Measurements from ENCODE around the gene TMEM26. TPM values are rescaled to one million over a fixed set of nuclear protein-coding genes. Genes with fewer than 3 reads are reported as not detected.

TMEM26 gene
- total and polyA plus RNA-seq, 9 of the 15 experiments (the other 6 are each of a cell fraction or from before 2014, with no cell fraction given), result not detected

DNA sequence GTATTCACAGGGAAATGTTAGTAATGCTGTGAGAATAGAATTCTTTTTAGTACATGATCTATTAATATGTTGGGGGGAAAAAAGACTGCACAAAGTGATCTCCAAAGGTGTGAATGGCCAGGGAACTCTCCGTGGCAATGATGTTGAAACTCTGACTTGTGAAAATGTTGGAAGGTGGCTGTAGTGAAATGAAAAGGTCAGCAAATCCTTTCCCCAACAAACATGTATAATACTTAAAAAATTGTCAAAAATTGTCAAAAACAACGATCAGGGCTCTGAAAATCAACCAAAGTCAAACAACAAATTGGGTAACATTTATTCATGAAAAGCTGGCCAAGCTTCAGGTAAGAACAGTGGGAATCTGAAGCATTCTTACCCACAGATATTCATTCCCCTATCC lies 35.5 kb downstream of the TMEM26 start (continued):
- TF ChIP-seq, protein P1, sequence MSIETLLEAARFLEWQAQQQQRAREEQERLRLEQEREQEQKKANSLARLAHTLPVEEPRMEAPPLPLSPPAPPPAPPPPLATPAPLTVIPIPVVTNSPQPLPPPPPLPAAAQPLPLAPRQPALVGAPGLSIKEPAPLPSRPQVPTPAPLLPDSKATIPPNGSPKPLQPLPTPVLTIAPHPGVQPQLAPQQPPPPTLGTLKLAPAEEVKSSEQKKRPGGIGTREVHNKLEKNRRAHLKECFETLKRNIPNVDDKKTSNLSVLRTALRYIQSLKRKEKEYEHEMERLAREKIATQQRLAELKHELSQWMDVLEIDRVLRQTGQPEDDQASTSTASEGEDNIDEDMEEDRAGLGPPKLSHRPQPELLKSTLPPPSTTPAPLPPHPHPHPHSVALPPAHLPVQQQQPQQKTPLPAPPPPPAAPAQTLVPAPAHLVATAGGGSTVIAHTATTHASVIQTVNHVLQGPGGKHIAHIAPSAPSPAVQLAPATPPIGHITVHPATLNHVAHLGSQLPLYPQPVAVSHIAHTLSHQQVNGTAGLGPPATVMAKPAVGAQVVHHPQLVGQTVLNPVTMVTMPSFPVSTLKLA (conservative IDR thresholded peaks at IDR 0.05), result no peak
- TF ChIP-seq ZNF384 (IDR thresholded peaks at IDR 0.05; ENCODE audit: low read depth, low read length), result no peak

DNA sequence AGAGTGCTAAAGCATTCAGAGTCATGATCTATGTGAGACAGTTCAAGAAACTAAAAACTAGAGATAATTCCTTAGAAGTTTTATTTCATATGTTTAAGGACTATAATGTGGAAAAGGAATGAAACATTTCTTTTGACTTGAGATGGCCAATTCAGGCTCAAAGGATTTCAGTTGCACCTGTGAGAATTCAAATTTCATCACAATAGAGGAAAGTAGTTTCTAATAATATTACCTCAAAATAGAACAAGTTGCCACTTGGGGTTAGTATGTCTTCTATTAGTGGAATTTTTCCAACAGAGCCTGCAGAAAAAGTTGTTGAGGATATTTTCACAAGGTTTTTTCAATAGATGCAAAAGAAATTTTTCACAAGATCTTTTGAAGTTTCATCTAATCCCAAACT lies 37.4 kb downstream of the TMEM26 start:
- no peak for ATAC-seq
- Histone ChIP-seq H3K9me3 (replicated peaks; ENCODE audit: control insufficient read depth, insufficient read depth, low read depth, low read length) (no peaks in the 10 kb centered on the region), H3K4me2 (ENCODE audit: insufficient read depth, low read length) (no peak overlapping the region), H3K4me3 (no peak overlapping the region), H3K9me1 (ENCODE audit: control insufficient read depth, insufficient read depth, low read length) (no peaks in the 10 kb centered on the region), H3K79me2 (ENCODE audit: control insufficient read depth, insufficient read depth, low read length) (no peaks in the 10 kb centered on the region), H3K36me3 (ENCODE audit: control insufficient read depth, insufficient read depth, low read length) (no peaks in the 10 kb centered on the region), H3K4me1 (replicated peaks in 1 of 2; ENCODE audit: control insufficient read depth in 2 of 2, insufficient read depth in 2 of 2, low read length in 2 of 2) (no peaks in the 10 kb centered on the region), H4K20me1 (replicated peaks; ENCODE audit: control insufficient read depth, insufficient read depth, low read length) (no peaks in the 10 kb centered on the region), H3K27me3 (ENCODE audit: control insufficient read depth in 2 of 2, insufficient read depth in 2 of 2, low read length in 2 of 2) (no peaks in the 10 kb centered on the region), H3K9ac (ENCODE audit: insufficient read depth in 1 of 2, low read depth in 2 of 2, low read length in 2 of 2) (no peak overlapping the region), H3K27ac (ENCODE audit: extremely low read depth, low read depth, low read length) (no peak overlapping the region), H2AFZ (ENCODE audit: low read depth, low read length) (no peak overlapping the region)
- POLR2A ChIA-PET, result interaction anchor here (0.6 kb wide), 1 partner anchor 197 kb away, joined by 4 read pairs; no protein-coding TSS in a partner anchor
- no TSS peak for BruUV-seq (replicated peaks)
- in situ Hi-C loops (cut with MboI) (no loop called here), intact Hi-C loops (cut with micrococcal nuclease) (no loop called here)
- CTCF ChIA-PET (ENCODE audit: low intra/inter-chr PET ratio), result no interaction called here
- DNase-seq (ENCODE audit: extremely low read depth in 1 of 4, low spot score in 3 of 4), result no peak
- FAIRE-seq, result no peak
- TF ChIP-seq, protein P2, sequence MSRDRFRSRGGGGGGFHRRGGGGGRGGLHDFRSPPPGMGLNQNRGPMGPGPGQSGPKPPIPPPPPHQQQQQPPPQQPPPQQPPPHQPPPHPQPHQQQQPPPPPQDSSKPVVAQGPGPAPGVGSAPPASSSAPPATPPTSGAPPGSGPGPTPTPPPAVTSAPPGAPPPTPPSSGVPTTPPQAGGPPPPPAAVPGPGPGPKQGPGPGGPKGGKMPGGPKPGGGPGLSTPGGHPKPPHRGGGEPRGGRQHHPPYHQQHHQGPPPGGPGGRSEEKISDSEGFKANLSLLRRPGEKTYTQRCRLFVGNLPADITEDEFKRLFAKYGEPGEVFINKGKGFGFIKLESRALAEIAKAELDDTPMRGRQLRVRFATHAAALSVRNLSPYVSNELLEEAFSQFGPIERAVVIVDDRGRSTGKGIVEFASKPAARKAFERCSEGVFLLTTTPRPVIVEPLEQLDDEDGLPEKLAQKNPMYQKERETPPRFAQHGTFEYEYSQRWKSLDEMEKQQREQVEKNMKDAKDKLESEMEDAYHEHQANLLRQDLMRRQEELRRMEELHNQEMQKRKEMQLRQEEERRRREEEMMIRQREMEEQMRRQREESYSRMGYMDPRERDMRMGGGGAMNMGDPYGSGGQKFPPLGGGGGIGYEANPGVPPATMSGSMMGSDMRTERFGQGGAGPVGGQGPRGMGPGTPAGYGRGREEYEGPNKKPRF (IDR thresholded peaks at IDR 0.05; ENCODE audit: low read depth, low read length), result no peak
- no peak for TF ChIP-seq HOXB6 (CRISPR knock-in tag; IDR thresholded peaks at IDR 0.05; ENCODE audit: borderline replicate concordance)
- TF ChIP-seq ZNF324 (CRISPR knock-in tag; IDR thresholded peaks at IDR 0.05), result no peak
- no peak for TF ChIP-seq SIRT6 (IDR thresholded peaks at IDR 0.05; ENCODE audit: low read depth, low read length)
- no peak for TF ChIP-seq ZFP36 (IDR thresholded peaks at IDR 0.05; ENCODE audit: low read depth, low read length, partially characterized antibody)
- TF ChIP-seq ZNF717 (CRISPR knock-in tag; IDR thresholded peaks at IDR 0.05), result no peak
- TF ChIP-seq ZNF445 (CRISPR knock-in tag; IDR thresholded peaks at IDR 0.05; ENCODE audit: low read depth), result no peak
- TF ChIP-seq ZNF644 (tag; IDR thresholded peaks at IDR 0.05; ENCODE audit: low read depth), result no peak
- TF ChIP-seq ZKSCAN8 (CRISPR knock-in tag; IDR thresholded peaks at IDR 0.05), result no peak
- TF ChIP-seq, protein P3, sequence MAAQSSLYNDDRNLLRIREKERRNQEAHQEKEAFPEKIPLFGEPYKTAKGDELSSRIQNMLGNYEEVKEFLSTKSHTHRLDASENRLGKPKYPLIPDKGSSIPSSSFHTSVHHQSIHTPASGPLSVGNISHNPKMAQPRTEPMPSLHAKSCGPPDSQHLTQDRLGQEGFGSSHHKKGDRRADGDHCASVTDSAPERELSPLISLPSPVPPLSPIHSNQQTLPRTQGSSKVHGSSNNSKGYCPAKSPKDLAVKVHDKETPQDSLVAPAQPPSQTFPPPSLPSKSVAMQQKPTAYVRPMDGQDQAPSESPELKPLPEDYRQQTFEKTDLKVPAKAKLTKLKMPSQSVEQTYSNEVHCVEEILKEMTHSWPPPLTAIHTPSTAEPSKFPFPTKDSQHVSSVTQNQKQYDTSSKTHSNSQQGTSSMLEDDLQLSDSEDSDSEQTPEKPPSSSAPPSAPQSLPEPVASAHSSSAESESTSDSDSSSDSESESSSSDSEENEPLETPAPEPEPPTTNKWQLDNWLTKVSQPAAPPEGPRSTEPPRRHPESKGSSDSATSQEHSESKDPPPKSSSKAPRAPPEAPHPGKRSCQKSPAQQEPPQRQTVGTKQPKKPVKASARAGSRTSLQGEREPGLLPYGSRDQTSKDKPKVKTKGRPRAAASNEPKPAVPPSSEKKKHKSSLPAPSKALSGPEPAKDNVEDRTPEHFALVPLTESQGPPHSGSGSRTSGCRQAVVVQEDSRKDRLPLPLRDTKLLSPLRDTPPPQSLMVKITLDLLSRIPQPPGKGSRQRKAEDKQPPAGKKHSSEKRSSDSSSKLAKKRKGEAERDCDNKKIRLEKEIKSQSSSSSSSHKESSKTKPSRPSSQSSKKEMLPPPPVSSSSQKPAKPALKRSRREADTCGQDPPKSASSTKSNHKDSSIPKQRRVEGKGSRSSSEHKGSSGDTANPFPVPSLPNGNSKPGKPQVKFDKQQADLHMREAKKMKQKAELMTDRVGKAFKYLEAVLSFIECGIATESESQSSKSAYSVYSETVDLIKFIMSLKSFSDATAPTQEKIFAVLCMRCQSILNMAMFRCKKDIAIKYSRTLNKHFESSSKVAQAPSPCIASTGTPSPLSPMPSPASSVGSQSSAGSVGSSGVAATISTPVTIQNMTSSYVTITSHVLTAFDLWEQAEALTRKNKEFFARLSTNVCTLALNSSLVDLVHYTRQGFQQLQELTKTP (IDR thresholded peaks at IDR 0.05; ENCODE audit: low read depth in 1 of 2, partially characterized antibody in 2 of 2), result no peak
- TF ChIP-seq POLR2B (IDR thresholded peaks at IDR 0.05; ENCODE audit: low read depth, partially characterized antibody), result no peak
- TF ChIP-seq TBP (optimal IDR thresholded peaks at IDR 0.05; ENCODE audit: low read depth, low read length), result no peak
- no peak for TF ChIP-seq ILF3 (IDR thresholded peaks at IDR 0.05; ENCODE audit: borderline replicate concordance)
